ENCODE results near the gene RGS10.

Gene RGS10

GRCh38 chr10:119477444-119477843 lies 65.1 kb downstream of the RGS10 start:
- no peak overlapping the region for H3K27ac ChIP-seq
- TF ChIP-seq ZFX (IDR thresholded peaks at IDR 0.05; ENCODE audit: borderline replicate concordance), result no peak
- TF ChIP-seq CTCF (IDR thresholded peaks at IDR 0.05), result no peak

GRCh38 chr10:119474606-119475005 lies 67.9 kb downstream of the RGS10 start:
- no peak overlapping the region for H3K27ac ChIP-seq
- TF ChIP-seq ZFX (IDR thresholded peaks at IDR 0.05; ENCODE audit: borderline replicate concordance) (no peak), CTCF (IDR thresholded peaks at IDR 0.05) (no peak)

GRCh38 chr10:119473771-119474170 lies 68.7 kb downstream of the RGS10 start:
- H3K27ac ChIP-seq, result no peak overlapping the region
- no peak for TF ChIP-seq CTCF (IDR thresholded peaks at IDR 0.05)

GRCh38 chr10:119470920-119471702 lies 71.4 kb downstream of the RGS10 start:
- TF ChIP-seq ZFX (IDR thresholded peaks at IDR 0.05; ENCODE audit: borderline replicate concordance), result no peak
- TF ChIP-seq CTCF (IDR thresholded peaks at IDR 0.05), result no peak
- H3K27ac ChIP-seq, result no peak overlapping the region

- no peak overlapping the region for H3K27ac ChIP-seq
- TF ChIP-seq CTCF (IDR thresholded peaks at IDR 0.05) (no peak), ZFX (IDR thresholded peaks at IDR 0.05; ENCODE audit: borderline replicate concordance) (no peak)
Measured at GRCh38 chr10:119469846-119470245, 72.7 kb downstream of the RGS10 start.

- no peak overlapping the region for H3K27ac ChIP-seq
- TF ChIP-seq ZFX (IDR thresholded peaks at IDR 0.05; ENCODE audit: borderline replicate concordance) (no peak), CTCF (IDR thresholded peaks at IDR 0.05) (no peak)
Measured at GRCh38 chr10:119469325-119469707, 73.2 kb downstream of the RGS10 start.

- TF ChIP-seq CTCF (IDR thresholded peaks at IDR 0.05) (no peak), ZFX (IDR thresholded peaks at IDR 0.05; ENCODE audit: borderline replicate concordance) (no peak)
- no peak overlapping the region for H3K27ac ChIP-seq
Measured at GRCh38 chr10:119468542-119469324, 73.8 kb downstream of the RGS10 start.
